A549 (cell line): ENCODE measurements around the gene TMEM63C. TPM values are rescaled to one million over a fixed set of nuclear protein-coding genes. Genes with fewer than 3 reads are reported as not detected.

Experiments
- ATAC-seq, 2 experiments: fragments of 200-7000 bp in 1 of 2; fragments of >200 bp in 1 of 2; cut with Nextera tagmentation in 1 of 2; cut with Tn5 transposase in 1 of 2; 3 replicates each; pipeline versions ENCODE4 v1.8.0 to v1.9.1; 2018 to 2020; ENCODE audit warnings: mild to moderate bottlenecking in 1 of 2, moderate library complexity in 1 of 2
- CTCF ChIA-PET: fragments of 300-600 bp; sonication (Branson Sonifier 250); formaldehyde crosslinking; extraction: SDS; loops from one replicate; lab custom pipeline; 2021; ENCODE audit warnings: antibody characterized with exemption, inconsistent platforms; lab: Yijun Ruan, JAX
- POLR2A ChIA-PET: fragments of 350-600 bp; formaldehyde crosslinking; extraction: SDS; loops from one replicate; lab custom pipeline; 2021; ENCODE audit warnings: antibody characterized with exemption, inconsistent platforms; lab: Yijun Ruan, JAX
- DNase-seq, 2 experiments: peaks; one replicate each; pipeline versions ENCODE4 v3.0.0 to v3.0.0-alpha.2; 2011 to 2016; ENCODE audit warnings: low read depth in 1 of 2, low spot score in 1 of 2
- FAIRE-seq: peaks from 2 replicates; lab custom pipeline; 2011; peaks lifted over from hg19 to GRCh38; lab: Jason Lieb, UNC
- H3K27ac ChIP-seq, 2 experiments: fragments of >200 bp; sonication (Bioruptor Twin); formaldehyde crosslinking; 3 replicates each; pipeline ENCODE4 v1.5.1; 2016 to 2017
- H3K4me1 ChIP-seq: fragments of >200 bp; sonication (Bioruptor Twin); formaldehyde crosslinking; 3 replicates; pipeline ENCODE4 v1.6.1; 2016
- H3K4me2 ChIP-seq: fragments of >200 bp; sonication (Bioruptor Twin); formaldehyde crosslinking; 3 replicates; pipeline ENCODE4 v1.6.1; 2016
- H3K4me3 ChIP-seq: fragments of >200 bp; sonication (Bioruptor Twin); formaldehyde crosslinking; 3 replicates; pipeline ENCODE4 v1.5.1; 2016
- H3K9me3 ChIP-seq: fragments of >200 bp; sonication (Bioruptor Twin); formaldehyde crosslinking; 3 replicates; pipeline ENCODE4 v1.6.1; 2016
- BHLHE40 ChIP-seq: IDR thresholded peaks from 2 replicates; pipeline ENCODE4 v1.6.1; 2012; ENCODE audit warnings: low read depth, low read length, inconsistent platforms
- CBX2 ChIP-seq: fragments of 200-600 bp; sonication (generic); IDR thresholded peaks from 2 replicates; pipeline ENCODE4 v1.6.1; 2016; ENCODE audit warnings: low read depth, mild to moderate bottlenecking, borderline replicate concordance
- CEBPB ChIP-seq, 2 experiments: fragments of >200 bp in 1 of 2; sonication (Bioruptor Twin) in 1 of 2; formaldehyde crosslinking in 1 of 2; IDR thresholded peaks; 2 replicates each; pipeline ENCODE4 v1.6.1; 2012 to 2016
- CHD2 ChIP-seq: fragments of 150-350 bp; IDR thresholded peaks from 2 replicates; pipeline ENCODE4 v1.6.1; 2014; ENCODE audit warnings: low read length; ENCODE audit not compliant: partially characterized antibody
- CHD4 ChIP-seq: fragments of 200-600 bp; sonication (generic); IDR thresholded peaks from 2 replicates; pipeline ENCODE4 v1.6.1; 2016; ENCODE audit warnings: antibody characterized with exemption, mild to moderate bottlenecking, borderline replicate concordance
- EHMT2 ChIP-seq: fragments of 200-600 bp; sonication (generic); IDR thresholded peaks from 2 replicates; pipeline ENCODE4 v1.6.1; 2016; ENCODE audit warnings: antibody characterized with exemption, low read depth, mild to moderate bottlenecking, moderate library complexity
- FOSB ChIP-seq: fragments of 250-450 bp; sonication (Bioruptor Pico); IDR thresholded peaks from 2 replicates; pipeline ENCODE4 v1.5.0; 2020; ENCODE audit warnings: mild to moderate bottlenecking, moderate library complexity
- FOSL2 ChIP-seq, 2 experiments: fragments of 450-650 bp in 1 of 2; fragments of >200 bp in 1 of 2; sonication (Bioruptor Twin) in 1 of 2; formaldehyde crosslinking; IDR thresholded peaks; 2 replicates each; pipeline versions ENCODE4 v1.5.0 to v1.6.1; 2016 to 2020; ENCODE audit warnings: mild to moderate bottlenecking in 1 of 2, moderate library complexity in 1 of 2
- FOXS1 ChIP-seq: fragments of 250-450 bp; sonication (Bioruptor Pico); IDR thresholded peaks from 2 replicates; pipeline ENCODE4 v1.5.0; 2020; ENCODE audit warnings: mild to moderate bottlenecking, moderate library complexity
- HMGXB4 ChIP-seq: fragments of 250-450 bp; sonication (Bioruptor Pico); IDR thresholded peaks from 2 replicates; pipeline ENCODE4 v1.5.0; 2021; ENCODE audit warnings: mild to moderate bottlenecking, moderate library complexity, borderline replicate concordance
- JUNB ChIP-seq: fragments of >200 bp; sonication (Bioruptor Twin); formaldehyde crosslinking; IDR thresholded peaks from 2 replicates; pipeline ENCODE4 v1.6.1; 2016
- KDM1A ChIP-seq: fragments of 200-600 bp; sonication (generic); IDR thresholded peaks from 2 replicates; pipeline ENCODE4 v1.6.1; 2016; ENCODE audit warnings: low read depth, mild to moderate bottlenecking
- MAFK ChIP-seq: fragments of 450-650 bp; IDR thresholded peaks from 2 replicates; pipeline ENCODE4 v1.6.1; 2014; ENCODE audit not compliant: partially characterized antibody
- MYC ChIP-seq: IDR thresholded peaks from 2 replicates; pipeline ENCODE4 v1.6.1; 2012; ENCODE audit warnings: mild to moderate bottlenecking, inconsistent platforms, low read length, improper control_type of control experiment, borderline replicate concordance
- NR3C1 ChIP-seq: fragments of >200 bp; sonication (Bioruptor Twin); formaldehyde crosslinking; IDR thresholded peaks from 3 replicates; pipeline ENCODE4 v1.6.1; 2017
- PHF8 ChIP-seq: fragments of 200-600 bp; sonication (generic); IDR thresholded peaks from 2 replicates; pipeline ENCODE4 v1.6.1; 2016; ENCODE audit warnings: low read depth, mild to moderate bottlenecking, antibody characterized with exemption, moderate library complexity, borderline replicate concordance
- POLR2A ChIP-seq: IDR thresholded peaks from 2 replicates; pipeline ENCODE4 v1.6.1; 2012; ENCODE audit warnings: mild to moderate bottlenecking, low read length
- RAD21 ChIP-seq, 2 experiments: fragments of >200 bp in 1 of 2; sonication (Bioruptor Twin) in 1 of 2; formaldehyde crosslinking in 1 of 2; IDR thresholded peaks in 1 of 2; conservative IDR thresholded peaks in 1 of 2; 2 replicates in 1 of 2; 3 replicates in 1 of 2; pipeline ENCODE4 v1.6.1; 2012 to 2018; ENCODE audit warnings: inconsistent platforms in 1 of 2
- RARB ChIP-seq: fragments of 250-450 bp; sonication (Bioruptor Pico); IDR thresholded peaks from 2 replicates; pipeline ENCODE4 v1.8.0; 2021; ENCODE audit warnings: mild to moderate bottlenecking, moderate library complexity
- RFX5 ChIP-seq: fragments of 450-650 bp; IDR thresholded peaks from 2 replicates; pipeline ENCODE4 v1.7.1; 2014; ENCODE audit warnings: antibody characterized with exemption, mild to moderate bottlenecking, moderate library complexity
- RNF2 ChIP-seq: fragments of 200-600 bp; sonication (generic); IDR thresholded peaks from 2 replicates; pipeline ENCODE4 v1.6.1; 2016; ENCODE audit warnings: low read depth, mild to moderate bottlenecking, antibody characterized with exemption, moderate library complexity, borderline replicate concordance
- SMC3 ChIP-seq: fragments of >200 bp; sonication (Bioruptor Twin); formaldehyde crosslinking; IDR thresholded peaks from 3 replicates; pipeline ENCODE4 v1.6.1; 2018; ENCODE audit warnings: inconsistent platforms
- SREBF2 ChIP-seq: fragments of 450-650 bp; IDR thresholded peaks from 2 replicates; pipeline ENCODE4 v1.6.1; 2014; ENCODE audit warnings: mild to moderate bottlenecking, moderate library complexity
- TFCP2L1 ChIP-seq: fragments of 250-450 bp; sonication (Bioruptor Pico); IDR thresholded peaks from 2 replicates; pipeline ENCODE4 v1.5.0; 2021; ENCODE audit warnings: mild to moderate bottlenecking
- TP53 ChIP-seq: fragments of 250-450 bp; sonication (Bioruptor Pico); IDR thresholded peaks from 2 replicates; pipeline ENCODE4 v1.5.0; 2021; ENCODE audit warnings: mild to moderate bottlenecking, moderate library complexity
- USF2 ChIP-seq: fragments of 450-650 bp; IDR thresholded peaks from 2 replicates; pipeline ENCODE4 v1.6.1; 2014; ENCODE audit warnings: antibody characterized with exemption
- ZC3H11A ChIP-seq: fragments of 450-650 bp; IDR thresholded peaks from 2 replicates; pipeline ENCODE4 v1.6.1; 2014; ENCODE audit warnings: antibody characterized with exemption, mild to moderate bottlenecking
- ZSCAN20 ChIP-seq: fragments of 250-450 bp; sonication (Bioruptor Pico); IDR thresholded peaks from 2 replicates; pipeline ENCODE4 v1.8.0; 2022; ENCODE audit warnings: mild to moderate bottlenecking, moderate library complexity
- WGBS: methylation state at CpG from one replicate; pipeline ENCODE4 v1.1.6; 2017; ENCODE audit errors: missing lambda C conversion rate; 5-methylcytosine and 5-hydroxymethylcytosine counted together
- polyA plus RNA-seq, 4 experiments: library from polyadenylated mRNA; depleted of rRNA in 3 of 4; stranded (reverse); fragments of >200 nt; fragmentation: RNase III in 1 of 4; extraction: RNeasy Plus Mini Kit Qiagen cat#74134 plus additional on column Dnase treatment in 1 of 4; gene quantifications; 2 replicates in 3 of 4; 3 replicates in 1 of 4; pipeline ENCODE4 v1.2.3, GENCODE V29; 2011 to 2017

The TMEM63C gene
- polyA plus RNA-seq, 2 of the 4 experiments (the other 2 are of a cell fraction): 0.43 to 0.57 TPM

- TF ChIP-seq HMGXB4 (CRISPR knock-in tag): no peak
- TF ChIP-seq RARB (CRISPR knock-in tag): no peak
- TF ChIP-seq CEBPB (IDR thresholded peaks at IDR 0.05): no peak
- no peak for TF ChIP-seq ZSCAN20 (CRISPR knock-in tag)
- no peak for TF ChIP-seq PHF8
- no peak for TF ChIP-seq RAD21 (conservative IDR thresholded peaks at IDR 0.05 in 1 of 2, IDR thresholded peaks at IDR 0.05 in 1 of 2)
- no peak for TF ChIP-seq JUNB
- no peak for TF ChIP-seq FOXS1 (CRISPR knock-in tag)
- no peak for TF ChIP-seq RFX5
- no peak for TF ChIP-seq BHLHE40
- TF ChIP-seq MYC: no peak
- no peak for TF ChIP-seq CBX2
- TF ChIP-seq FOSB (CRISPR knock-in tag): no peak
- no peak for TF ChIP-seq NR3C1
- no peak for TF ChIP-seq KDM1A
- TF ChIP-seq POLR2A: no peak
These were observed 22.2 kb downstream of the TMEM63C start (continued) for GRCh38 chr14:77203611-77204458.

GRCh38 chr14:77204459-77204771 is 22.8 kb downstream of the TMEM63C start:
- no peak for DNase-seq
- FAIRE-seq: no peak
- TF ChIP-seq SREBF2 (no peak), RNF2 (no peak), SMC3 (no peak), EHMT2 (no peak), MAFK (no peak), ZC3H11A (no peak), USF2 (no peak), BHLHE40 (no peak), TP53 (no peak), CHD2 (no peak), CHD4 (no peak), FOSL2 (IDR thresholded peaks at IDR 0.05) (no peak), FOSL2 (CRISPR knock-in tag; IDR thresholded peaks at IDR 0.05) (no peak), CEBPB (IDR thresholded peaks at IDR 0.05) (no peak), TFCP2L1 (CRISPR knock-in tag) (no peak), HMGXB4 (CRISPR knock-in tag) (no peak)
- ChIA-PET POLR2A (no interaction called here), CTCF (interaction anchor here (1.0 to 2.5 kb wide), 6 partner anchors 9 to 111 kb away, joined by 3 to 8 read pairs (median 6); no protein-coding TSS in a partner anchor)
- Histone ChIP-seq H3K9me3 (no peaks in the 10 kb centered on the region), H3K4me1 (no peaks in the 10 kb centered on the region), H3K4me3 (no peak overlapping the region), H3K27ac (no peak overlapping the region), H3K4me2 (no peak overlapping the region)
- WGBS: 47% methylated on average over 6 of the region's 6 CpGs
- ATAC-seq: no peak
